Tibial artery (tissue), 4 donors: ENCODE data around the gene TMEM30A.

Experiments used
- DNase-seq, 2 donors: peaks; one replicate each; pipeline ENCODE4 v3.0.0-alpha.2; 2019
- H3K27ac ChIP-seq, 2 donors: fragments of 200-600 bp; sonication (generic) in 1 of 2; 1 replicate in 1 of 2; 2 replicates in 1 of 2; pipeline ENCODE4 v1.5.1; 2018 to 2019; ENCODE audit warnings: mild to moderate bottlenecking in 1 of 2
- H3K27me3 ChIP-seq, 2 donors: fragments of 200-600 bp; sonication (generic) in 1 of 2; one replicate each; pipeline versions ENCODE4 v1.5.1 to v1.6.0; 2016 to 2019
- H3K36me3 ChIP-seq, 3 donors: fragments of 200-600 bp; sonication (generic) in 2 of 3; one replicate each; pipeline ENCODE4 v1.5.1; 2016 to 2019; ENCODE audit warnings: mild to moderate bottlenecking in 2 of 3
- H3K4me1 ChIP-seq, 4 donors: fragments of 200-600 bp; sonication (generic) in 2 of 4; 1 replicate in 3 of 4; 2 replicates in 1 of 4; pipeline ENCODE4 v1.5.1; 2016 to 2019
- H3K4me3 ChIP-seq, 2 donors: fragments of 200-600 bp; sonication (generic) in 1 of 2; 1 replicate in 1 of 2; 2 replicates in 1 of 2; pipeline ENCODE4 v1.5.1; 2018 to 2019; ENCODE audit warnings: mild to moderate bottlenecking in 2 of 2
- H3K9me3 ChIP-seq, 3 donors: fragments of 200-600 bp; sonication (generic) in 1 of 3; one replicate each; pipeline ENCODE4 v1.5.1; 2016 to 2019
- CTCF ChIP-seq, 2 experiments: fragments of 200-600 bp in 1 of 2; fragments of 450-650 bp in 1 of 2; IDR thresholded peaks; one replicate each; pipeline ENCODE4 v1.5.1; 2017 to 2019; ENCODE audit warnings: antibody characterized with exemption in 2 of 2, mild to moderate bottlenecking in 1 of 2, moderate library complexity in 1 of 2
- intact Hi-C: fragments of 100-400 bp; cut with DNase I; formaldehyde crosslinking; loops from one replicate; pipeline ENCODE4 v1.15.0; 2023; ENCODE audit warnings: low total_unique reads

The TMEM30A gene

GRCh38 chr6:75326557-75327258 is 42.1 kb upstream of the TMEM30A start:
- DNase-seq = no peak
- no peaks in the 10 kb centered on the region for H3K36me3 ChIP-seq
- no peak overlapping the region for H3K4me3 ChIP-seq
- no peaks in the 10 kb centered on the region for H3K27me3 ChIP-seq
- H3K4me1 ChIP-seq = no peaks in the 10 kb centered on the region
- intact Hi-C loops = no loop called here
- H3K27ac ChIP-seq = no peak overlapping the region
- no peaks in the 10 kb centered on the region for H3K9me3 ChIP-seq
- no peak for TF ChIP-seq CTCF (IDR thresholded peaks at IDR 0.05)

GRCh38 chr6:75318900-75319299 is 34.3 kb upstream of the TMEM30A start:
- intact Hi-C loops = no loop called here
- H3K27me3 ChIP-seq = no peaks in the 10 kb centered on the region
- TF ChIP-seq CTCF (IDR thresholded peaks at IDR 0.05) = no peak
- peaks cover 0 to 23% (median 6%) of the 10 kb centered on the region in 4 donors for H3K4me1 ChIP-seq
- no peak overlapping the region for H3K4me3 ChIP-seq
- no peaks in the 10 kb centered on the region for H3K9me3 ChIP-seq
- no peaks in the 10 kb centered on the region for H3K36me3 ChIP-seq
- DNase-seq = no peak
- no peak overlapping the region for H3K27ac ChIP-seq

- Histone ChIP-seq H3K4me3 (no peak overlapping the region), H3K27ac (peak overlapping the region in 1 of 2 donors; percentile 26)
Measured at GRCh38 chr6:75317503-75318206, 33.1 kb upstream of the TMEM30A start.

GRCh38 chr6:75315978-75316377 is 31.4 kb upstream of the TMEM30A start:
- Histone ChIP-seq H3K4me3 (no peak overlapping the region), H3K9me3 (no peaks in the 10 kb centered on the region), H3K27ac (no peak overlapping the region), H3K4me1 (peaks cover 0 to 23% (median 6%) of the 10 kb centered on the region in 4 donors), H3K27me3 (no peaks in the 10 kb centered on the region), H3K36me3 (no peaks in the 10 kb centered on the region)
- no peak for DNase-seq
- intact Hi-C loops = no loop called here
- no peak for TF ChIP-seq CTCF (IDR thresholded peaks at IDR 0.05)

More at GRCh38 chr6:75317503-75318206, 33.1 kb upstream of the TMEM30A start:
- Histone ChIP-seq H3K36me3 (no peaks in the 10 kb centered on the region), H3K27me3 (no peaks in the 10 kb centered on the region), H3K9me3 (no peaks in the 10 kb centered on the region), H3K4me1 (peaks cover 0 to 23% (median 6%) of the 10 kb centered on the region in 4 donors)
- intact Hi-C loops = no loop called here
- DNase-seq = no peak
- TF ChIP-seq CTCF (IDR thresholded peaks at IDR 0.05) = no peak

- Histone ChIP-seq H3K27ac (no peak overlapping the region), H3K9me3 (no peaks in the 10 kb centered on the region), H3K36me3 (no peaks in the 10 kb centered on the region), H3K4me1 (peaks cover 0 to 10% (median 0%) of the 10 kb centered on the region in 4 donors), H3K4me3 (no peak overlapping the region), H3K27me3 (no peaks in the 10 kb centered on the region)
- no peak for TF ChIP-seq CTCF (IDR thresholded peaks at IDR 0.05)
- no peak for DNase-seq
- intact Hi-C loops = no loop called here
Measured at GRCh38 chr6:75308250-75308988, 23.8 kb upstream of the TMEM30A start.
